Coronary artery (tissue), 2 donors: Measurements from ENCODE around the gene ANKS6.

Experiments
- DNase-seq: peaks from one replicate; pipeline ENCODE4 v3.0.0-alpha.2; 2017; ENCODE audit warnings: low spot score
- H3K27ac ChIP-seq, 2 donors: fragments of 200-600 bp; sonication (generic); one replicate each; pipeline ENCODE4 v1.5.1; 2016 to 2019
- H3K4me3 ChIP-seq: fragments of 200-600 bp; sonication (generic); 2 replicates; pipeline ENCODE4 v1.5.1; 2016; ENCODE audit warnings: mild to moderate bottlenecking, moderate library complexity
- TF ChIP-seq, protein P1 (sequence below): fragments of 200-600 bp; sonication (generic); IDR thresholded peaks from one replicate; pipeline ENCODE4 v1.5.1; 2019; ENCODE audit warnings: antibody characterized with exemption

ANKS6 gene

DNA sequence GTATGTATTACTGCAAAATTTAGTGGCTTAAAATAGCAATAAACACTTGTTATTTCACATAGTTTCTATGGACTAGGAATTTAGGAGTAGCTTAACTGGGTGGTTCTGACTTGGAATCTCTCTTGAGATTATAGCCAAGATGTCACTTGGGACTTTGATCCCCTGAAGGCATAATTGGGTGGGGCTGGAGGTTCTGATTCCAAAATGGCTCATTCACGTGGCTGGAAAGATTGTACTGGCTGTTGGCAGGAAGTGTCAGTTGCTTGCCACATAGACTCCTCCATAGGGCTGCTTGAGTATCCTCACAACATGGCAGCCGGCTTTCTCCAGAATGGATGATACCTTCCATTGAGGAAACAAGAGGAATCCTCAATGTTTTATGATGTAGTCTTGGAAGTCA, 22.4 kb upstream of the ANKS6 start:
- Histone ChIP-seq H3K4me3 (no peak overlapping the region), H3K27ac (no peak overlapping the region)
- DNase-seq, result no peak
- TF ChIP-seq, protein P1, sequence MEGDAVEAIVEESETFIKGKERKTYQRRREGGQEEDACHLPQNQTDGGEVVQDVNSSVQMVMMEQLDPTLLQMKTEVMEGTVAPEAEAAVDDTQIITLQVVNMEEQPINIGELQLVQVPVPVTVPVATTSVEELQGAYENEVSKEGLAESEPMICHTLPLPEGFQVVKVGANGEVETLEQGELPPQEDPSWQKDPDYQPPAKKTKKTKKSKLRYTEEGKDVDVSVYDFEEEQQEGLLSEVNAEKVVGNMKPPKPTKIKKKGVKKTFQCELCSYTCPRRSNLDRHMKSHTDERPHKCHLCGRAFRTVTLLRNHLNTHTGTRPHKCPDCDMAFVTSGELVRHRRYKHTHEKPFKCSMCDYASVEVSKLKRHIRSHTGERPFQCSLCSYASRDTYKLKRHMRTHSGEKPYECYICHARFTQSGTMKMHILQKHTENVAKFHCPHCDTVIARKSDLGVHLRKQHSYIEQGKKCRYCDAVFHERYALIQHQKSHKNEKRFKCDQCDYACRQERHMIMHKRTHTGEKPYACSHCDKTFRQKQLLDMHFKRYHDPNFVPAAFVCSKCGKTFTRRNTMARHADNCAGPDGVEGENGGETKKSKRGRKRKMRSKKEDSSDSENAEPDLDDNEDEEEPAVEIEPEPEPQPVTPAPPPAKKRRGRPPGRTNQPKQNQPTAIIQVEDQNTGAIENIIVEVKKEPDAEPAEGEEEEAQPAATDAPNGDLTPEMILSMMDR, result no peak

DNA sequence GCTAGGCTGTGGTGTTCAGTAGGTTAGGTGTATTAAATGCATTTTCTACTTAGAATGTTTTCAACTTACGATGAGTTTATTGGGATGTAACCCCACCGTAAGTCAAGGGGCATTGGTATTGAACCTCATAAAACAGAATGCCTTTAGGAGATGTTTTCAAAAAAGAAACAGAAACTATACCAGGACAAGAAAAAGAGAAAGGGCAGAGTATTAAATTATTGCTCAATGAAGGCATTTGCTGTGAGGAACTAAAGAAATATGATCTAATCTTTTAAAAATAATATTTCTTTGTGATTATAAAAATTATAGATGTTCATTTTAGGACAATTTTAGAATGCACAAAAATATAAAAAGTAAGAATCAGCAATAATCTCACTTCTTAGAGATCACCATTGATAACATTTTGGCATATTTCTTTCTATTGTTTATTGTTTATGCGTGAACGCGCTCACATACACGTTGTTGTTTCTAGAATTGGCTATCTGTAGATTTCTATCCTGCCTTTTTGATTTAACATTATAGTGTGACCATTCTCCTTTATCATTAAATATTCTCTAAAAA, 19.1 kb upstream of the ANKS6 start:
- TF ChIP-seq, protein P1, result no peak
- DNase-seq, result no peak
- H3K4me3 ChIP-seq, result no peak overlapping the region
- no peak overlapping the region for H3K27ac ChIP-seq

DNA sequence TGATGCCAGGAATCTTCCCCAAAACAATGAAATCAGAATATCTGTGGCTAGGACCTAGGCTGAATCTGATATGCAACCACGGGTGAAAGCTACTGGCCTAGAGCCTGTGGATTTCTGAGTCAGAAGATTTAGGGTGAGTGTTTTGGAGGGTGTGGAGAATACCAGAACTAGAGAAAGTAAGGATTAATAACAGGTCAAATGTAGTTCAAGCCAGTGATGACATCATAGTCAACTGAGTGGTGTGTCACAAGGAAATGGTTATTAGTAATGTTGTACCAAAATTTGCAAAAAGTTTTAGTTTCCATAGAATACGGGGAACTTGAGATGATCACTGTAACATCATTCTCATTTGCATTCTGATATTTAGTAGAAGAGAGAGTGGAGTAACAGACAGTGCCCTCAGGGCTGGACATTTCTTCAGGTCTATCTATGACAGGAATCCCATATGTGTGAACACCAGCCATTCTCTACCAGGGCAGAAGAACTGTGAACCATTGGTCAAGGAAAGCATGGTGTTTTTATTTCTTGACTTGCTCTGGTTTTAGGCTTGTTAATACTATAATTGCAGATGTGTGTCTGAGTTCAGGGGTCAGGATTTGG, 14.8 kb upstream of the ANKS6 start:
- TF ChIP-seq, protein P1, result no peak
- Histone ChIP-seq H3K27ac (no peak overlapping the region), H3K4me3 (no peak overlapping the region)
- DNase-seq, result no peak

DNA sequence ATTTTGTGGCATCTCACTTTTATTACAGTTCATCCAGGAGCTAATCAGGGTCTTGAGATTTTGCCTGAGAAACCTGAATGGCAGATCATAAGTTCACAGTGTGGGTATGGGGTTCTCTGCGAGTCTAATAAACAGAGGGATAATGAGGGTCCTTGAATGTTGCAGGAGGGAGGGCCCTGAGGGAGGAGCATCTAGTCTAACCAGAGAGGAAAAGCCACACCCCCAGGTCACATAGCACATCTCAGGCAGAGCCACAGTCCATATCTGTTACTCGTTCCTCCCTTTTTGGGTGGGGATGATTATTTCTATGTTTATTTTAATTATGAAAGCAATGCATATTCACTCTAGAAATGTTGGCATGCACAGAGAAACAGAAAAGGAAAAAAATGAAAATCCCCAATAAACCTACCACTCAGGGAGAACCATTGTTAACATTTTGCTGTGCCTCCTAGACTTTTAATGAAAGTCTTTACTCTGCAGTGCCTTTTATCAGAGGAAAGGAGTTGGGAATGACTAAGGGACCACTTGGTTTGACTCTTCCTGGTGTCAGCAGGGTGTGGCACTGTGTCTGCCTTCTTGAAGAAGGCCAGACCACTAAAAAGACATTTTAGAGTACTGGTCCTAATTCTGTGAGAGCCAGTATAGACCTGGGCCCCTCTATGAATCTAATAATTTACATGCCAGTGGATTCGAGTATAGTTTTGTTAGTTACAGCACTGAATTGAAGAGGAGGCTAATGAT, 13.9 kb upstream of the ANKS6 start:
- Histone ChIP-seq H3K4me3 (no peak overlapping the region), H3K27ac (no peak overlapping the region)
- TF ChIP-seq, protein P1, result no peak
- DNase-seq, result no peak

DNA sequence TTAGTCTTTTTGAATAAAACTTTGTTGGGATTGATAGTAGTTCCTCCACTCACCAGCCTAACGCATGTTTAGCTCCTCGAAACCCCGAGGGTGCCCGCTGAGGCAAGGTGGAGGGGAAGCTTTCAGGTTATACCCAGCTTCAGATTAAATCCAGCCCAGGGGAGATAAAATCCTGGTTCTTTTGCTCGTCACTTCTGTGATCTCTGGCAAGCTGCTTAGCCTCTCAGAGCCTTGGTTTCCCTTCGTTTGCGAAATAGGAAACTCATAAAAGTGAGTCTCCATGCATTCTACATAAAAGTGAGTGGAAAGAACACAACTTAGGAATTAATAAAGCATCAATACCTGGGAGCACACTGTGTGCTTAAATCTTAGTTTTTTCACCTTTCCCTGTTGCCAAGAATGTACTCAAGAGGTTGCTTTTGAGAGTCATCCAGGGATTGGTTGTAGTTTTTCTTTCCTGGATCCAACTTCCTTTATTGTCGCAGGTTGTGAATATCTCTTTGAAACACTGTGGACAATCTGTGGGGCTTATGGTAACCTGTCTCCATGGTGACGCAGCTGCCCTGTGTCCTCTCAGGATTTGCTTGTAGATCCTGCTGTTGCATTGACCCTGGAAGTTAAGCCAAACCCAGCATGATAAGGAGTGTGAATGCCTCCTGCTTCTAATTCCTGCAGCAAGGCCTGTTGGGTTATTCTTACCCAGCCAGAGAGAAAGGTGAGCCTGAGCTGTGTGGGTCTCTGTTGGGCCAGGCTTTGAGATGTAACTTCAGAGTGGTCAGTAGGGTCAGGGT, 13.2 kb upstream of the ANKS6 start:
- Histone ChIP-seq H3K4me3 (no peak overlapping the region), H3K27ac (no peak overlapping the region)
- TF ChIP-seq, protein P1, result no peak
- DNase-seq, result no peak

DNA sequence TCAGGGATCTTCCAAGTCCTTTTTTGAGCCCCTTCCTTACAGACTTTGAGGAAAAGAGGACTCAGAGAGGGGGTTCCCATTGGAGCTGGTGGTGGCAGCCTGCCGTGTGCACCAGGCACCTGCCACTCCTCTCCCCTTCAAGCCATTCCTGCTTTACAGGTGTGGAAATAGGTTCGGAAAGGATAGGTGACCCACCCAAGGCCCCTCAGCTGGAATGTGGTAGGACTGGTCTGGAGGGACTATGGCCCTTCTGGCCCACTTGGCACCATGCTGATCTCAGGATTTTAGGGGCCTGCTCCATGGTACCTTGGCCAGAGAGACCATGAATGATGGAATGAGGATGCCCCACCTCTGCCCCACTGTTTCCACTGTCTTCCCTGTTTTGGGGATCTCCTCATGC, 12.5 kb upstream of the ANKS6 start:
- Histone ChIP-seq H3K27ac (no peak overlapping the region), H3K4me3 (no peak overlapping the region)
- DNase-seq, result no peak
- TF ChIP-seq, protein P1, result no peak
